GM12874 (cell line): Measurements from ENCODE around the gene IFNA1.
A peak's percentile ranks its signal among the peaks of the same experiment; 100 is the strongest.

Experiments
- TF ChIP-seq, protein P1 (sequence below): IDR thresholded peaks from 2 replicates; pipeline ENCODE4 v1.5.1; 2011; ENCODE audit warnings: low read depth, mild to moderate bottlenecking, control low read depth, low read length, moderate library complexity; ENCODE audit not compliant: insufficient read depth

The IFNA1 gene

DNA sequence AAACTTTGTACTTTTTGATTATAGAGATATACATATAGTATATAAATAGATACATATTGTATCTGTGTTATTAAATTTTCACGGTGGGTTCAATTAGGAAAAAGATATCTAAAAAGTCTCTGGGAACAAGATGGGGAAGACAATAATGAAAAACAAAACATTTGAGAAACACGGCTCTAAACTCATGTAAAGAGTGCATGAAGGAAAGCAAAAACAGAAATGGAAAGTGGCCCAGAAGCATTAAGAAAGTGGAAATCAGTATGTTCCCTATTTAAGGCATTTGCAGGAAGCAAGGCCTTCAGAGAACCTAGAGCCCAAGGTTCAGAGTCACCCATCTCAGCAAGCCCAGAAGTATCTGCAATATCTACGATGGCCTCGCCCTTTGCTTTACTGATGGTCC is at the start of gene IFNA1:
Gene IFNA1, plus strand, starts transcription at position 301 of the 400 bp plus-strand sequence. Its CDS starts 69 bp downstream, at position 370.
- TF ChIP-seq, protein P1, sequence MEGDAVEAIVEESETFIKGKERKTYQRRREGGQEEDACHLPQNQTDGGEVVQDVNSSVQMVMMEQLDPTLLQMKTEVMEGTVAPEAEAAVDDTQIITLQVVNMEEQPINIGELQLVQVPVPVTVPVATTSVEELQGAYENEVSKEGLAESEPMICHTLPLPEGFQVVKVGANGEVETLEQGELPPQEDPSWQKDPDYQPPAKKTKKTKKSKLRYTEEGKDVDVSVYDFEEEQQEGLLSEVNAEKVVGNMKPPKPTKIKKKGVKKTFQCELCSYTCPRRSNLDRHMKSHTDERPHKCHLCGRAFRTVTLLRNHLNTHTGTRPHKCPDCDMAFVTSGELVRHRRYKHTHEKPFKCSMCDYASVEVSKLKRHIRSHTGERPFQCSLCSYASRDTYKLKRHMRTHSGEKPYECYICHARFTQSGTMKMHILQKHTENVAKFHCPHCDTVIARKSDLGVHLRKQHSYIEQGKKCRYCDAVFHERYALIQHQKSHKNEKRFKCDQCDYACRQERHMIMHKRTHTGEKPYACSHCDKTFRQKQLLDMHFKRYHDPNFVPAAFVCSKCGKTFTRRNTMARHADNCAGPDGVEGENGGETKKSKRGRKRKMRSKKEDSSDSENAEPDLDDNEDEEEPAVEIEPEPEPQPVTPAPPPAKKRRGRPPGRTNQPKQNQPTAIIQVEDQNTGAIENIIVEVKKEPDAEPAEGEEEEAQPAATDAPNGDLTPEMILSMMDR = no peak

DNA sequence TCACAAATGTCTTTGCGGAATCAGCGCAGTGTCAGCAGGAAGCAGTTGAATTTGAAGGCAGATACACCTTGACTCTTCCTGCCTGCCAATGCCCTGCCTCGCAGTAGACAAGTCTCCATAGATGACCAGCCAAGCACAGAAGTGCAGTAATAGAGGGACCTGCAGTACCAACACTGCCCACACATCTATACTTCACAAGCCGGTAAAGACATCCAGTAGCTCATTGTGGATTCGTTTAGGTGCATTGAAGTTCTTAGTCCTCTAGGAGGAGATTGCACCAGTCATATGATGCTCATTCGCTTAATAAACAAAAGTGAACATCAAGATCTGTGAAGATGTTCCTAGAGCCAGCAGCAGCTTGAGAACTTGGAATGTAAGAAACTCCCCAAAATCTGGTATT is 48.0 kb upstream of the IFNA1 start:
- TF ChIP-seq, protein P1 = peak; percentile 57; the same call in 1 of the 2 replicates

DNA sequence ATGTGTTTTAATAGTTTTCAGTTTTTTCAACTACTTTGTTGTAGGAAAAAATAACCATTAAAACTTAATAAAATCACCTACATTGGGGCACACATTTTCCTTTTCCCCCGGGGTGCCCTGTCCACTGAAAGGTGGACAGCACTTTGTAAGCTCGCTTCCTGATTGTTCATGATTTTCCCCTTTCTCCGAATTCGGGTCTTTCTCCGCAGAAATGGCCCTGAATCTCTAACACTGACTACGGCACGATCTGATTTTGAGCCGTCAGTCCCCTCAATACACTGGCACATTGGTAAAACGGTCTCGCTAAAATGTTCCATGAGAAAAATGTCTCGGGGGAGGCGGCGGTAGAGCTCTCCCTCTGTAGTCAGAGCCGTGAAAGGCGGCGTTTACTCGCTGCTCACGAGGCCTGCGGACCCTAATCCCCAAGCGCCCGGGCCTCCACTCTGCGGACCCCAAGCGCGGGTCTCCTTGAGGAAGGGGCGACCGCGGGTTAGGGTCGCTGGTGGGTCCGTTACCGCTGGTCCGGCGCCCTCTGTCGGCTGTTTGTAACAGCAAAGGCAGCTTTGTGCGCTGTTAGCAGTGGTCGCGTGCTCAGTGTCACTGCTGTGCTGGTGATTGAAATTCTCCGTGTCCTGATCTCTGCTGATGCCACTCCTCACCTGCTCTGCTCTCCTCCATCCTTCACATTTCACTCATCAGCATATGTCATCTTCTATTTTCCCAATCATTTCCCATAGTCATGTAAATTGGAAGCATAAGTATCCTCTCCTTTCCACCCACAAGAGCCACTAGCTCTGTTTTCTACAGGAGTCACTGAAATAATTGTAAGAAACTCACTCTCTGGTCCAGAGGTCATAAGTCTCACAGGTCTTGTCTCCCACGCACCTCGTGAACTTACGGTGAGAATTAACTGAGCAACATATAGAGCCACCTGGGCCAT is 44.2 kb upstream of the IFNA1 start:
- TF ChIP-seq, protein P1 = peak; percentile 96

DNA sequence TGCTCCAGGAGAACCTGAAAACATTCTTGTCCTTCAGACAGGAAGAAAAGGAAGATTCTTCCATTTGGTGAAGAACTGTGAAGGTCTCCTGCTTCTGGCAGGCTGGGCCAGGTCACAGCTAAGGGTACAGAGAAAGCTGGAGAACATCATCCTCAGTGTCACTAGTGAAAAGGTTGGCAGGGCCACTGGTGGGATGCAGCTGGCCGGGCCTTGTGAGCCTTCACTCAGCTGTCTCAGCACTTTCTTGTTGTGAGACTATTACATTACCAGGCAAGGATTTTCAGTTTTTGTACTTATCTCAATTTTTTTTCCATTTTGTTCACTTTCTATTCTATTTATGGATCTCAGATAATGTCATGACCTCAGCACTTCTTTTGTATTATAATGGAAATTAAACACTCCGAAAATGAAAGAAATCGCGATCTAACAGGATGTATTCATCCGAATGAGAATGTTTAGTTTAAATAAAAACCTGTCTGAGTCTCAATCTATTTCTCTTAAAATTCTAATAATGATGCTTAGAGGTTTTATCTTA is 41.2 kb upstream of the IFNA1 start:
- TF ChIP-seq, protein P1 = no peak

DNA sequence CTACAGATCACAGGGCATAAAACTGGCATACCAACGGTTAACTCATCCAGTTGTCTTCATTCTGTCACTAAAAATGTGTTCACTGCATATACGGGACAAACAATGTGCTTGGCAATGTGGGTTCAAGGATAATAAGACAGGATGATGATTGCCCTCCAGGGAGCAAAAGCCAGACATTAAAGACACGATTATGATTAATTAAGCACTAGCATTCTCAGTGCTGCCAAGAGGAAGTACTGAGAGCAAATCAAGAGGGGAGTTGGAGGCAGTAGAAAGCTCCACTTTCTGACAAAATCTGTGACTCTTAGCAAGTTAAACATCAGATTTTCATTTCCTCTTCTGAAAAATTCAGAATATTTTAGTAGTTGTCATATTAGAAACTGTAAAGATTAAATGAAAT is 40.3 kb upstream of the IFNA1 start:
- TF ChIP-seq, protein P1 = no peak

DNA sequence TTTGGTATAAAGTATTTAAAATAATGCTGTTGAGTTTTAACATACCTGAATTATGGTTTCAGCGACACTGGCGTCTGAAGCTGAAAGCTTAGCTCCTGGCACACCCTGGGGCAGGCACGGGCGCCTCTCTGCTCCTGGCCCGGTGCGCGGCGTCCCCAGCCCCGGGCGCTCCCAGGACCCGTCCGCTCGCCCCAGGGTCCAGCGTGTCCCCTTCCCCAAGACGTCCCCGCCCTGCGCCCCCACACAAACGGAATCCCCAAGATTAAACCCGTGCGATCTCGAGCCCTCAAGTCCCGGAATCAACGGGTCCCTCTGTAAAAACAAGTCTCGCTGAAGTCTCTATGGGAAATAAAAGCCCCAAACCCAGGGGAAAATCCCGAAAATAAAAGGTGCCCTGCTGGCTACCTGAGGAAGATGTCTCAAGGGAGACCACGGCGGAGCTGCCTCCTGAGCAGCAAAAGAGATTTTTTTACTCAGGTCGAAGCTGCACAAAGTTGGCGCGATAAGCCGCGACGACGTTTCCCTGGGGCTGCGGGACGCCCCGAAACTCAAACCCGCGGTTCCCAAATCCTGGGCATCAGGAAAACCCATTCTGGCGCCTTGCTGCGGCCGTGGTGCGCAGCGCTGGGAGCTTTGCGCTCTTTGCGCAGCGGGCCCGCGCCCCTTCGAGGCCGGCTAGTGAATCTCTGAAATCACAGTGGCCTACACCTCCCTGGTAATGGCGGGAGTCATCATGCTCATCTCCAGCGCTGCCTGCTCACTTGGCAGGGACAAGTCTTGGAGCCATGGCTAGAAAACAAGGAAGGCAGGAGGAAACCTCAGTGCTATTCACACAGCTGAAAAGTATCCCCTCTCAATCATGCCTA is 37.6 kb upstream of the IFNA1 start:
- TF ChIP-seq, protein P1 = peak; percentile 27; the same call in 1 of the 2 replicates

DNA sequence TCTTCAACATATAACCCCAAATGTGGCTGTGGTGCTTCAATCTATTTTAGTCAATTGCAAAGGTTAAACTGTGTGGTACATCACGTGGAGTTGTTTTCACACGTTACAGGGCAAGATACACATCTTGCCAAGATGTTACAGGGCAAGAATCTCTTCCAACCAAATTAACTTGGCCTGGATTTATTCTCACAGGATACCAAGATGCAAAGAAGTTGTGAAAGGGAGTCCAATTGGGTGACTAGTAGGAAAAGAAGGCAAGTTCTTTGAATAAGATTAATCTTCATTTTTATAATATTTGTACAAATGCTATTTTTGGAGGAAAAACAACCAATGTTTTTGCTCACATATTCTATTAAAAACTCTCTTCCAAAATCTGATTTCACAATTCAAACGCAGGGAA is 36.1 kb upstream of the IFNA1 start:
- TF ChIP-seq, protein P1 = no peak
